CD4-positive, CD25-positive, alpha-beta regulatory T cell (primary cell): Measurements from ENCODE around the gene PARP11. TPM values are rescaled to one million over a fixed set of nuclear protein-coding genes. Genes with fewer than 3 reads are reported as not detected.

Experiments used
- ATAC-seq, 2 donors: fragments of 150-1000 bp; cut with Tn5 transposase; one replicate each; pipeline ENCODE4 v1.10.0; 2021; ENCODE audit warnings: low read depth in 2 of 2, moderate number of reproducible peaks in 2 of 2, moderate library complexity in 1 of 2
- DNase-seq, 3 donors: peaks; one replicate each; pipeline versions ENCODE4 v3.0.0 to v3.0.0-alpha.2; 2012 to 2022; ENCODE audit warnings: mixed read lengths in 1 of 3
- H3K27ac ChIP-seq: one replicate; pipeline ENCODE4 v1.7.0; 2013; ENCODE audit warnings: mild to moderate bottlenecking, low read length; ENCODE audit not compliant: insufficient read depth, poor library complexity, severe bottlenecking
- H3K27me3 ChIP-seq: one replicate; pipeline ENCODE4 v1.7.0; 2013; ENCODE audit warnings: low read length; ENCODE audit not compliant: control insufficient read depth, insufficient read depth
- H3K36me3 ChIP-seq: one replicate; pipeline ENCODE4 v1.7.0; 2013; ENCODE audit warnings: mild to moderate bottlenecking, low read length, moderate library complexity; ENCODE audit not compliant: control insufficient read depth, insufficient read depth
- H3K4me1 ChIP-seq: 2 replicates; pipeline ENCODE4 v1.7.0; 2013; ENCODE audit warnings: mild to moderate bottlenecking, low read length; ENCODE audit not compliant: insufficient read depth, control insufficient read depth, poor library complexity, severe bottlenecking
- H3K4me3 ChIP-seq: one replicate; pipeline ENCODE4 v1.7.0; 2013; ENCODE audit warnings: low read depth, mild to moderate bottlenecking, low read length, moderate library complexity
- H3K9me3 ChIP-seq, 2 experiments: 1 replicate in 1 of 2; 2 replicates in 1 of 2; pipeline ENCODE4 v1.7.0; 2013; ENCODE audit warnings: low read length in 2 of 2, mild to moderate bottlenecking in 1 of 2, moderate library complexity in 1 of 2; ENCODE audit not compliant: control insufficient read depth in 2 of 2
- H3K27ac Mint-ChIP-seq, 3 donors: one replicate each; pipeline ENCODE4 v1.8.0; 2020 to 2022; ENCODE audit warnings: mild to moderate bottlenecking in 3 of 3, mixed read lengths in 3 of 3, moderate library complexity in 2 of 3
- H3K27me3 Mint-ChIP-seq: one replicate; pipeline ENCODE4 v1.8.0; 2022; ENCODE audit warnings: mild to moderate bottlenecking, mixed read lengths
- H3K36me3 Mint-ChIP-seq: one replicate; pipeline ENCODE4 v1.8.0; 2020; ENCODE audit warnings: mixed read lengths
- H3K4me1 Mint-ChIP-seq, 4 donors: one replicate each; pipeline ENCODE4 v1.8.0; 2020 to 2022; ENCODE audit warnings: mixed read lengths in 4 of 4, mild to moderate bottlenecking in 1 of 4
- H3K4me3 Mint-ChIP-seq, 4 donors: one replicate each; pipeline ENCODE4 v1.8.0; 2020 to 2022; ENCODE audit warnings: mild to moderate bottlenecking in 4 of 4, mixed read lengths in 4 of 4, moderate library complexity in 3 of 4
- H3K9me3 Mint-ChIP-seq, 7 donors: one replicate each; pipeline ENCODE4 v1.8.0; 2020 to 2022; ENCODE audit warnings: mixed read lengths in 7 of 7, mild to moderate bottlenecking in 3 of 7, moderate library complexity in 2 of 7
- polyA plus RNA-seq, 4 donors: library from polyadenylated mRNA; unstranded; fragments of 300-500 nt; fragmentation: Illumina TruSeq; gene quantifications; one replicate each; pipeline ENCODE4 v1.2.3, GENCODE V29; 2021
- total RNA-seq: library from RNA; stranded (reverse); gene quantifications from one replicate; pipeline ENCODE4 v1.2.3, GENCODE V29; 2022

The PARP11 gene, protein sequence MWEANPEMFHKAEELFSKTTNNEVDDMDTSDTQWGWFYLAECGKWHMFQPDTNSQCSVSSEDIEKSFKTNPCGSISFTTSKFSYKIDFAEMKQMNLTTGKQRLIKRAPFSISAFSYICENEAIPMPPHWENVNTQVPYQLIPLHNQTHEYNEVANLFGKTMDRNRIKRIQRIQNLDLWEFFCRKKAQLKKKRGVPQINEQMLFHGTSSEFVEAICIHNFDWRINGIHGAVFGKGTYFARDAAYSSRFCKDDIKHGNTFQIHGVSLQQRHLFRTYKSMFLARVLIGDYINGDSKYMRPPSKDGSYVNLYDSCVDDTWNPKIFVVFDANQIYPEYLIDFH
- 16.1 TPM for total RNA-seq
- polyA plus RNA-seq: 10 to 100 TPM in 1 of 4 donors, 1 to 10 TPM in 3; 5.2 to 11.3 (median 6.4) TPM

DNA sequence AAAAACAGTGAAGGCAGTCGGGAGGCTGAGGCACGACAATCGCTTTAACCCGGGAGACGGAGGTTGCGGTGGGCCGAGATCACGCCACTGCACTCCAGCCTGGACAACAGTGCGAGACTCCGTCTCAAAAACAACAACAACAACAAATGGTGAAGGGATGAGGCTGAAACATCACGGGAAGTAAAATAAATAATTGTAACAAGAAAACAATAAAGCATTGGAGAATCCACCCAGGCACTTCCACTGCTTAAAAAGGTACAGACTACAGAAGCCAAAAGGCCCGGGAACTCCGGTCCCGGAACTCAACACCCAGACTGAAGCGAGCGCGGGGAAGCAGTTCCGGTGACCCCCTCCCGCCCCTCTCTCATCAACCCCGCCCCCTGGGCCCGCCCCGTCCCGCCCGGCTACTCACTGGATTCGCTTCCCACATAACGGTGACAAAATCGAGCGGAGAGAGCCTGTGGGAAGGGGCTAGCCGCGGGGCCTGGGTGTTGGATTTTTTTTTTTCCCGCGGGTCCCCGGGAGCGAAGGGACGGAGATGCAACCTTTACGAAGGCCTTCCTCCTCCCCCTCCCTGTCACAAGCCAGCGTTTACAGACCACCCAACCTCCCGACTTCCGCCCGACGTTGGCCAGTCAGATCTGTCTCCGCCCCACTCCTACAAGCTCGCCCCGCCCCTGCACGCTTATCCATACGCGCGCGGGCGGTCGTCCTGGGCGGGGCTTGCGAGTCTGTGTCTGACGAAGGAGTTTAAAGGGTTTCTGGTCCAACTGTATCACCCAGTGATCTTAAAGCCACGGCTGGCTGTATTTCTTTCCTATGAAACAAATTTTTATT, at the start of gene PARP11:
Gene PARP11 (minus strand): TSS at position 600 of the 837 bp plus-strand sequence. CDS start 170 bp downstream, at position 430.
- Histone ChIP-seq H3K27me3 (no peaks in the 10 kb centered on the region), H3K9me3 (no peaks in the 10 kb centered on the region), H3K36me3 (no peaks in the 10 kb centered on the region), H3K4me1 (peaks cover 43% of the 10 kb centered on the region), H3K27ac (peak within 1 kb of the TSS; percentile 96), H3K4me3 (peak within 1 kb of the TSS; percentile 97)
- H3K4me3 Mint-ChIP-seq: peak within 1 kb of the TSS; percentile 91 to 97 (median 95)
- ATAC-seq: peak; percentile 96 to 97
- peaks cover 7% of the 10 kb centered on the region for H3K36me3 Mint-ChIP-seq
- H3K27ac Mint-ChIP-seq: peak within 1 kb of the TSS; percentile 95 to 98 (median 97)
- peaks cover 19% of the 10 kb centered on the region for H3K27me3 Mint-ChIP-seq
- H3K4me1 Mint-ChIP-seq: peaks cover 34 to 55% (median 46%) of the 10 kb centered on the region in 4 donors
- H3K9me3 Mint-ChIP-seq: peaks cover 0 to 3% (median 0%) of the 10 kb centered on the region in 7 donors
- peak; percentile 96 to 99 (median 98) for DNase-seq

DNA sequence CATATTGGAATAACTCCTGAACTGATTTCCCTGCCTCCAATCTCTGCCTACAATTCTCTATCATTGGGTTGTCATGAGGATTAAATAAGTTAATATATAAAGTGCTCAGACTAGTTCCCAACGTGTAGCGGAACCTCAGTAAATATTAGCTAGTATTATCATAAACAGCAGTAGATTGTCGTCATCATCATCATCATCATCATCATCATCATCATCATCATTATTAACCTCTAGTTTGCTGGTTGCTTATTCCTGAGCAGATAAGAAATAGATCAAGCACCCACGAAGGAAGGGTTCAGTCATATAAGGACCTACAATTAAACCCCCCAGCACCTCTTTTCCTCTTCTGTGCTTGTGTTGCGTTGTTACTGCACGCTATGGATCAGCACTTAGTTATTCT, 48.8 kb upstream of the PARP11 start:
- no peak overlapping the region for H3K4me3 Mint-ChIP-seq
- no peak for ATAC-seq

DNA sequence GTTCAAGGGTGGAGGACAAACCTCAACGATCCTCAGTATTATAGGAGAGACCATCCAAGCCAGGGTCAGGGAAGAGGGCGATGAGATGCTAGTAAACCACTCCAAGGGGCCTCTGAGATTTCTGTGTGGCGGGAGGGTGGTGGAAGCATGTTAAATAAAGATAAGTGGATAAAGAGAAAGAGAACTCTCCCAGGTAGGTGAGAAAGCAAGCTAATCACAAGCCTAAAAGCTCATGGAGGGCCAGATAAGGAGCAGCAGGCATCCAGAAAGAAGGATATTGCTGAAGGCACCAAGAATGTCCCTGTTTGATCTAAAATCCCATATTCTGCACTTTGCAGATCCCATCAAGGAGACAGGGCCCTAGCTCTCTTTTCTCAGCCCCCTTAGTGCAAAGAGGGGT, 48.3 kb upstream of the PARP11 start:
- H3K4me3 ChIP-seq: no peak overlapping the region
- Mint-ChIP-seq H3K27me3 (peaks cover 10% of the 10 kb centered on the region), H3K4me1 (peaks cover 0 to 17% (median 3%) of the 10 kb centered on the region in 4 donors), H3K36me3 (peaks cover 3% of the 10 kb centered on the region), H3K9me3 (peaks cover 0 to 2% (median 0%) of the 10 kb centered on the region in 7 donors), H3K4me3 (no peak overlapping the region), H3K27ac (no peak overlapping the region)
- peaks cover 4% of the 10 kb centered on the region for H3K27me3 ChIP-seq
- no peaks in the 10 kb centered on the region for H3K36me3 ChIP-seq
- no peaks in the 10 kb centered on the region for H3K9me3 ChIP-seq
- no peak overlapping the region for H3K27ac ChIP-seq
- peaks cover 7% of the 10 kb centered on the region for H3K4me1 ChIP-seq
- no peak for DNase-seq
- ATAC-seq: no peak

More for the DNA sequence above, 48.8 kb upstream of the PARP11 start:
- Histone ChIP-seq H3K4me3 (no peak overlapping the region), H3K9me3 (no peaks in the 10 kb centered on the region), H3K4me1 (peaks cover 7% of the 10 kb centered on the region), H3K27me3 (peaks cover 4% of the 10 kb centered on the region), H3K27ac (no peak overlapping the region), H3K36me3 (no peaks in the 10 kb centered on the region)
- H3K27ac Mint-ChIP-seq: no peak overlapping the region
- H3K36me3 Mint-ChIP-seq: peaks cover 3% of the 10 kb centered on the region
- H3K27me3 Mint-ChIP-seq: peaks cover 5% of the 10 kb centered on the region
- H3K4me1 Mint-ChIP-seq: peaks cover 0 to 17% (median 3%) of the 10 kb centered on the region in 4 donors
- H3K9me3 Mint-ChIP-seq: peaks cover 0 to 2% (median 0%) of the 10 kb centered on the region in 7 donors
- DNase-seq: no peak

DNA sequence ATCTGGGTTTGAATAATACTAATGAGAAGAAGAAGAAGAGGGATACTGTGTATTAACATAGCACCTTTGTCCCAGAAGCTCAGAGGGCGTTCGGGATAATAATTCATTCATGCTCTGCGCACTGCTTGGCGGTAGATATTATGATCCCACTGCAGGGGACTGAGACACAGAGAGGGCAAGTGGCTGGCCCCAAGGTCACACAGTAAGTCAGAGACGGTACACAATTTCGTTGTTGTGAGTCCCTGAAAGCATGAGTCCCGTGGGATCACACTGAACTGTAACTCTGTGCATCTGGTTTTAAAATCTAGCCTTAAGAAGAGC, 47.9 kb upstream of the PARP11 start:
- Histone ChIP-seq H3K27me3 (peaks cover 4% of the 10 kb centered on the region), H3K4me3 (no peak overlapping the region), H3K9me3 (no peaks in the 10 kb centered on the region), H3K36me3 (no peaks in the 10 kb centered on the region), H3K27ac (no peak overlapping the region), H3K4me1 (peaks cover 7% of the 10 kb centered on the region)
- ATAC-seq (no peak), DNase-seq (no peak)
- peaks cover 11% of the 10 kb centered on the region for H3K27me3 Mint-ChIP-seq
- no peaks in the 10 kb centered on the region for H3K9me3 Mint-ChIP-seq
- peaks cover 0 to 17% (median 2%) of the 10 kb centered on the region in 4 donors for H3K4me1 Mint-ChIP-seq
- no peak overlapping the region for H3K4me3 Mint-ChIP-seq
- H3K36me3 Mint-ChIP-seq: peaks cover 3% of the 10 kb centered on the region
- H3K27ac Mint-ChIP-seq: no peak overlapping the region

DNA sequence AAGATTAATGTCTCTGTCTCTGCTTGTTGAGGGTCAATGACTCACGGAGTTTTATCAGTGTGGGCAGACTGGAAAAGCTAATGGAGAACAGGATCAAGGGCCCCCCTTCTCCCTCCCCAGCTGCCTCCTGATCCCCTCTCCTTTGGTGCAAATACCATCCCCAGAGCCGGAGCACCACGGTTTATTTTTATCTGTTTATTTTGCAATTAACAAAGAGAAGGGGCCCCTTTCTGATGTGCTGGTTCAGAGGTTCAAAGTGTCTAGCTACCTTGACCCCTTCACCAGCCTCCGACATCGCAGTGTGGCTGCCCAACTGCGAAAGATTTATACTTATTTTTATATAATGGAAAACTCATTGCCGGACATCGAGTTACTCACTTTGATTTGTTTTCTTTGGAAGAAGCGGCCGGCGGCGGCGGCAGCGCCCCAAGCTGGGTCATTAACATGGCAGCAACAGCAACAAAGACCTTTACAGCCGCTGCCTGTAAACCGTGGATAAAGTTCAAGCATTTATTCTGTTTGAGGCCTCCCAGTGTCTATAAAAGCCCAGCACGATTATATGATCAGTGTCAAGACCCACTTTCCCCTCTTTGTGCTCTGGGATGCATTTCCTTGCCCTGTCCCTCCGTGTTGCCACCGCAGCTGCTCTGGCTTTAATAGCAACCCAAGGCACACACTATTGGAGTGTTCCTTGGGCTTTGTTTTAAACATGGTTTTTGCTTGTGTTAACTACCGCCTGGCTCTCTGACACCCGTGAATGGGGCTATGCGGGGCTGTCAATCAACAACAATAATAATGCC, 47.4 kb upstream of the PARP11 start:
- no peaks in the 10 kb centered on the region for H3K9me3 ChIP-seq
- no peaks in the 10 kb centered on the region for H3K36me3 ChIP-seq
- Mint-ChIP-seq H3K36me3 (peaks cover 3% of the 10 kb centered on the region), H3K27ac (no peak overlapping the region), H3K27me3 (peaks cover 14% of the 10 kb centered on the region), H3K4me1 (peaks cover 0 to 17% (median 2%) of the 10 kb centered on the region in 4 donors), H3K9me3 (no peaks in the 10 kb centered on the region), H3K4me3 (no peak overlapping the region)
- H3K4me3 ChIP-seq: no peak overlapping the region
- no peak overlapping the region for H3K27ac ChIP-seq
- ATAC-seq: no peak
- peaks cover 7% of the 10 kb centered on the region for H3K4me1 ChIP-seq
- peaks cover 4% of the 10 kb centered on the region for H3K27me3 ChIP-seq
- no peak for DNase-seq

DNA sequence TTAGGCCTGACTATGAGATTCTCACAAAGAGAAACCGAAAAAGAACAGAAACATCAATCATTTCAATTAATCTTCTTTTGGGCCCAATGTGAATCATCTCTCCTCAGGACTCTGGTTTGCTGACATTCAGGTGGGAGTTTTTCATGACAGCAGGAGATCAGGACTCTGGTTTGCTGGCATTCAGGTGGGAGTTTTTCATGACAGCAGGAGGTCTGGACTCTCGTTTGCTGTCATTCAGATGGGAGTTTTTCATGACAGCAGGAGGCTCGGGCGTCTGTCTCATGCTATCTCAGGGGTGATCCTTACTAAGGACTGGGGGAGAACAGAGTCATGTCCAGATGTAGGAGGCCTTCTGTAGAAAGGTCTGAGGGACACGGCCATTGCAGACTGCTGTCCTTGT, 40.1 kb upstream of the PARP11 start:
- H3K36me3 Mint-ChIP-seq: peaks cover 9% of the 10 kb centered on the region
- ATAC-seq (no peak), DNase-seq (no peak)
- H3K27ac Mint-ChIP-seq: no peak overlapping the region
- H3K4me3 ChIP-seq: no peak overlapping the region
- H3K27ac ChIP-seq: no peak overlapping the region
- H3K4me1 Mint-ChIP-seq: peaks cover 0 to 9% (median 2%) of the 10 kb centered on the region in 4 donors
- H3K9me3 ChIP-seq: no peaks in the 10 kb centered on the region
- H3K27me3 ChIP-seq: peaks cover 2% of the 10 kb centered on the region
- no peaks in the 10 kb centered on the region for H3K4me1 ChIP-seq
- H3K9me3 Mint-ChIP-seq: peaks cover 0 to 8% (median 2%) of the 10 kb centered on the region in 7 donors
- H3K36me3 ChIP-seq: no peaks in the 10 kb centered on the region
- peaks cover 20% of the 10 kb centered on the region for H3K27me3 Mint-ChIP-seq
- no peak overlapping the region for H3K4me3 Mint-ChIP-seq

DNA sequence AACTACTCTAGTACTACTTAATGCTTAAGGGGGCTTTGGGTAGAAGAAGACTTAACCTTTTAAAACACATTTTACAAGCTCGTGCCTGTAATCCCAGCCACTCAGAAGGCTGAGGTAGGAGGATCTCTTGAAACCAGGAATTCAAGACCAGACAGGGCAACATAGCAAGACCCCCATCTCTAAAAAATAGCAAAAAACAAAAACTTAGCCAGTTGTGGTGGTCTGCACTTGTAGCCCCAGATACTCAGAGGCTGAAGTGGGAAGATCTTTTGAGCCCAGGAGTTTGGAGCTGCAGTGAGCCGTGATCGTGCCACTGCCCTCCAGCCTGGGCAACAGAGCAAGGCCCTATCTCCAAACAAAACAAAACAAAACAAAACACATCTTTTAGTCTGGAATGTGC, 39.7 kb upstream of the PARP11 start:
- H3K9me3 Mint-ChIP-seq: peaks cover 0 to 8% (median 2%) of the 10 kb centered on the region in 7 donors
- Histone ChIP-seq H3K36me3 (no peaks in the 10 kb centered on the region), H3K4me1 (no peaks in the 10 kb centered on the region), H3K9me3 (no peaks in the 10 kb centered on the region), H3K4me3 (no peak overlapping the region), H3K27me3 (peaks cover 3% of the 10 kb centered on the region), H3K27ac (no peak overlapping the region)
- H3K27ac Mint-ChIP-seq: no peak overlapping the region
- peaks cover 9% of the 10 kb centered on the region for H3K36me3 Mint-ChIP-seq
- no peak overlapping the region for H3K4me3 Mint-ChIP-seq
- ATAC-seq: no peak
- DNase-seq: no peak
- H3K4me1 Mint-ChIP-seq: peaks cover 0 to 11% (median 2%) of the 10 kb centered on the region in 4 donors
- H3K27me3 Mint-ChIP-seq: peaks cover 20% of the 10 kb centered on the region
